PC-3 (cell line): ENCODE measurements around the gene AKAP6. TPM values are rescaled to one million over a fixed set of nuclear protein-coding genes. Genes with fewer than 3 reads are reported as not detected.

Experiments
- ATAC-seq: fragments of 200-7000 bp; cut with Tn5 transposase; 2 replicates; pipeline ENCODE4 v1.9.1; 2020; ENCODE audit warnings: mild to moderate bottlenecking, moderate library complexity
- BruUV-seq: library from RNA; stranded (reverse); fragments of 400-500 nt; replicated peaks from 2 replicates; lab custom pipeline; 2021; lab: Mats Ljungman, UMichigan
- CTCF ChIA-PET: fragments of 300-600 bp; sonication (Branson Sonifier 250); formaldehyde crosslinking; loops from one replicate; lab custom pipeline; 2022; ENCODE audit warnings: antibody characterized with exemption; lab: Charles Lee
- POLR2A ChIA-PET: fragments of 300-600 bp; sonication (Branson Sonifier 250); formaldehyde crosslinking; loops from one replicate; lab custom pipeline; 2022; ENCODE audit warnings: antibody characterized with exemption; ENCODE audit not compliant: unreplicated experiment; lab: Charles Lee
- DNase-seq: peaks from one replicate; pipeline ENCODE4 v3.0.0-alpha.2; 2015
- H2AFZ ChIP-seq: fragments of 300-600 bp; sonication (generic); 2 replicates; pipeline ENCODE4 v1.6.0; 2016; ENCODE audit warnings: antibody characterized with exemption, low read length
- H3F3A ChIP-seq: fragments of 300-600 bp; sonication (generic); one replicate; pipeline ENCODE4 v1.6.0; 2017; ENCODE audit warnings: antibody characterized with exemption, low read length, control low read depth, mild to moderate bottlenecking; ENCODE audit not compliant: unreplicated experiment
- H3K27ac ChIP-seq: fragments of 300-600 bp; sonication (generic); 2 replicates; pipeline ENCODE4 v1.5.1; 2016; ENCODE audit warnings: mild to moderate bottlenecking, low read length
- H3K27me3 ChIP-seq: fragments of 300-600 bp; sonication (generic); 2 replicates; pipeline ENCODE4 v1.6.1; 2016; ENCODE audit warnings: low read length, mixed read lengths
- H3K36me3 ChIP-seq: fragments of 300-600 bp; sonication (generic); 2 replicates; pipeline ENCODE4 v1.6.1; 2016; ENCODE audit warnings: low read depth, mixed run types, low read length, mixed read lengths
- H3K4me1 ChIP-seq: fragments of 300-600 bp; sonication (generic); 2 replicates; pipeline ENCODE4 v1.5.1; 2016; ENCODE audit warnings: low read length; ENCODE audit not compliant: insufficient read depth
- H3K4me2 ChIP-seq: fragments of 300-600 bp; sonication (generic); 2 replicates; pipeline ENCODE4 v1.6.0; 2016; ENCODE audit warnings: low read length
- H3K4me3 ChIP-seq: fragments of 300-600 bp; sonication (generic); 2 replicates; pipeline ENCODE4 v1.5.1; 2016; ENCODE audit warnings: mild to moderate bottlenecking, low read length, mixed read lengths
- H3K79me2 ChIP-seq: fragments of 300-600 bp; sonication (generic); 2 replicates; pipeline ENCODE4 v1.6.1; 2017; ENCODE audit warnings: low read length, mixed read lengths
- H3K9ac ChIP-seq: fragments of 300-600 bp; sonication (generic); 2 replicates; pipeline ENCODE4 v1.6.0; 2016; ENCODE audit warnings: mild to moderate bottlenecking, low read length
- H3K9me2 ChIP-seq: fragments of 300-600 bp; sonication (generic); replicated peaks from 2 replicates; pipeline ENCODE4 v1.6.1; 2016; ENCODE audit warnings: mixed run types, low read length, mixed read lengths
- H3K9me3 ChIP-seq: fragments of 300-600 bp; sonication (generic); 2 replicates; pipeline ENCODE4 v1.6.1; 2016; ENCODE audit warnings: low read length, mixed read lengths
- H4K20me1 ChIP-seq: fragments of 300-600 bp; sonication (generic); 2 replicates; pipeline ENCODE4 v1.6.1; 2016; ENCODE audit warnings: low read length, mixed read lengths
- CTCF ChIP-seq: fragments of 300-600 bp; sonication (generic); conservative IDR thresholded peaks from 2 replicates; pipeline ENCODE4 v1.5.1; 2017; ENCODE audit warnings: antibody characterized with exemption, low read depth, mild to moderate bottlenecking, low read length
- EZH2 ChIP-seq: fragments of 300-600 bp; sonication (generic); IDR thresholded peaks from one replicate; pipeline ENCODE4 v1.6.1; 2017; ENCODE audit warnings: antibody characterized with exemption, mild to moderate bottlenecking, low read length; ENCODE audit not compliant: unreplicated experiment
- EZH2phosphoT487 ChIP-seq: fragments of 300-600 bp; sonication (generic); IDR thresholded peaks from 2 replicates; pipeline ENCODE4 v1.6.1; 2018; ENCODE audit warnings: mild to moderate bottlenecking, antibody characterized with exemption, low read length, borderline replicate concordance
- intact Hi-C: fragments of 100-400 bp; cut with micrococcal nuclease; formaldehyde crosslinking; loops from 2 replicates; pipeline ENCODE4 v1.9.0; 2023
- total RNA-seq: library from RNA; depleted of rRNA; stranded (reverse); fragments of >200 nt; gene quantifications from 2 replicates; pipeline ENCODE4 v1.2.3, GENCODE V29; 2014

The AKAP6 gene
- total RNA-seq, 1 experiment from 2014 or later: 1.5 TPM

GRCh38 chr14:32342847-32343194 lies 13.7 kb downstream of the AKAP6 start:
- BruUV-seq: no TSS peak
- H3F3A ChIP-seq: no peaks in the 10 kb centered on the region
- H4K20me1 ChIP-seq: no peaks in the 10 kb centered on the region
- H3K4me2 ChIP-seq: no peak overlapping the region
- no peaks in the 10 kb centered on the region for H3K79me2 ChIP-seq
- ChIA-PET CTCF (no interaction called here), POLR2A (no interaction called here)
- ATAC-seq: no peak
- H3K27me3 ChIP-seq: no peaks in the 10 kb centered on the region
- DNase-seq: no peak
- no peak overlapping the region for H3K9ac ChIP-seq
- peaks cover 10% of the 10 kb centered on the region; the same call in 1 of the 2 replicates for H3K4me1 ChIP-seq
- intact Hi-C loops: no loop called here
- no peak for TF ChIP-seq CTCF
- TF ChIP-seq EZH2: no peak
- TF ChIP-seq EZH2phosphoT487: no peak
- no peak overlapping the region for H3K27ac ChIP-seq
- no peaks in the 10 kb centered on the region for H3K9me3 ChIP-seq
- H3K36me3 ChIP-seq: no peaks in the 10 kb centered on the region
- H2AFZ ChIP-seq: no peak overlapping the region
- H3K4me3 ChIP-seq: no peak overlapping the region
- H3K9me2 ChIP-seq: no peaks in the 10 kb centered on the region

DNA sequence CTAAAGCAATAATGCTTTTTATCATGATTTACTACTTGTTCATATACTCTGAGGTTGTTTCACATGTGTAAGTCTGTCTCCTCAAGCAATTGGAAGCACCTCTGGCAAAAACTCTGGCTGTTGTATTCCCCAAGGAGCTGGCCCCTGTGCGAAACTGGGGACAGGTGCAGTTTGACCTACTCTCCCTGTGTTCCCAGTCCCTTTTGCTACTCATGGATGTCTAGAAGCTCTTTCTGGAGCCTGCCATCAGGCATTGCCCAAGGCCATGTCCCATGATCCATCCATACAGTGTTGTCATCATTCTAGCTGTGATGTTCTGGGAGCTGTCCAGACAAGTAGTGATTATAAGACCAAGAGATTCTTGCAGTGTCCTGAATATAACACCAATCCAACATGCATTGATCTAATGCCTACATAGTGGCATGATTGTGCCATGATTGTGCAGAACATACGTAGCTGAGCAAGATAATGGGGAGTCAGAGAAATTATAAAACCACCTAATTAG lies 14.9 kb downstream of the AKAP6 start:
- intact Hi-C loops: no loop called here
- H3F3A ChIP-seq: no peaks in the 10 kb centered on the region
- no peaks in the 10 kb centered on the region for H3K9me3 ChIP-seq
- no peaks in the 10 kb centered on the region for H3K79me2 ChIP-seq
- H2AFZ ChIP-seq: no peak overlapping the region
- H4K20me1 ChIP-seq: no peaks in the 10 kb centered on the region
- ChIA-PET POLR2A (no interaction called here), CTCF (no interaction called here)
- H3K9ac ChIP-seq: no peak overlapping the region
- no peak for ATAC-seq
- no peaks in the 10 kb centered on the region for H3K9me2 ChIP-seq
- no TSS peak for BruUV-seq
- no peak for DNase-seq
- H3K36me3 ChIP-seq: no peaks in the 10 kb centered on the region
- H3K27ac ChIP-seq: no peak overlapping the region
- TF ChIP-seq EZH2 (no peak), EZH2phosphoT487 (no peak), CTCF (no peak)
- H3K4me3 ChIP-seq: no peak overlapping the region
- H3K4me1 ChIP-seq: peaks cover 10% of the 10 kb centered on the region; the same call in 1 of the 2 replicates
- no peak overlapping the region for H3K4me2 ChIP-seq
- H3K27me3 ChIP-seq: no peaks in the 10 kb centered on the region

DNA sequence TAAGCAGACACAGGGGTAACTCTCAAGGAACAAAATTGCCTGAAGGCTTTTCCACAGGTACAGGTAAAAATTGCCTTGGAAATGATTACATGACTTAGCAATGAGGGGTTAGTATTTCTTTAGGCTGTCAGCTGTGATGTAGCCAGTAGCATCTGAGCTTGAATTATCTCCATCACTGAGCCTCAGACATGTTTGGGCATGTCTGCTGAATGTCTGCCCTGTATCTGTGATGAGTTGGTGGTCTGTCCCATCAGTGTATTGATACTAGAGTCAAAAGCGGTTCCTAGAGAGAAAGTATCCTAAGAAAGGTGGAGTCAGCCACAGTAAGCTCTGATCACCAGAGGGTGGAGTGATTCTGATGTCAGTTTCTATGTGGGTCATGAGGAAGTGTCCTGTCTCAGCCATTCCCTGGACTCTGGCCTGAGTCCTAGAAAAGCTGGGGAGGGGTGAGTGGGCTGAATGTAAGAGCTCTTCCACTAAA lies 16.3 kb downstream of the AKAP6 start:
- no peak overlapping the region for H3K4me3 ChIP-seq
- ChIA-PET CTCF (interaction anchor here (0.6 kb wide), 1 partner anchor 38 kb away, joined by 4 read pairs; no protein-coding TSS in a partner anchor), POLR2A (no interaction called here)
- intact Hi-C loops: no loop called here
- peak; percentile 2 for DNase-seq
- no peak overlapping the region for H3K27ac ChIP-seq
- no peaks in the 10 kb centered on the region for H3K79me2 ChIP-seq
- no peaks in the 10 kb centered on the region for H3K9me3 ChIP-seq
- H3K4me2 ChIP-seq: no peak overlapping the region
- H3K36me3 ChIP-seq: no peaks in the 10 kb centered on the region
- no peak for TF ChIP-seq CTCF
- no peak for TF ChIP-seq EZH2phosphoT487
- TF ChIP-seq EZH2: no peak
- no peak overlapping the region for H2AFZ ChIP-seq
- peak; percentile 43 for ATAC-seq
- H3K9me2 ChIP-seq: no peaks in the 10 kb centered on the region
- H3F3A ChIP-seq: no peaks in the 10 kb centered on the region
- H4K20me1 ChIP-seq: no peaks in the 10 kb centered on the region
- no peak overlapping the region for H3K9ac ChIP-seq
- no peaks in the 10 kb centered on the region for H3K27me3 ChIP-seq
- BruUV-seq: no TSS peak
- H3K4me1 ChIP-seq: peaks cover 10% of the 10 kb centered on the region; the same call in 1 of the 2 replicates
